ENCODE results near the gene RPL11.

Gene RPL11

GRCh38 chr1:23704834-23705495 is 13.4 kb downstream of the RPL11 start:
- in situ Hi-C loops (cut with HindIII; ENCODE audit: low sequenced_read_pairs): no loop called here
- no peak overlapping the region for H3K4me3 ChIP-seq (ENCODE audit: low read depth, low read length)
- TF ChIP-seq CTCF (IDR thresholded peaks at IDR 0.05; ENCODE audit: low read depth, low read length, missing control alignments): no peak
- DNase-seq (ENCODE audit: low read depth): no peak

GRCh38 chr1:23709229-23709628 is 17.6 kb downstream of the RPL11 start:
- TF ChIP-seq CTCF (IDR thresholded peaks at IDR 0.05; ENCODE audit: low read depth, low read length, missing control alignments): no peak
- in situ Hi-C loops (cut with HindIII; ENCODE audit: low sequenced_read_pairs): no loop called here
- H3K4me3 ChIP-seq (ENCODE audit: low read depth, low read length): no peak overlapping the region
- no peak for DNase-seq (ENCODE audit: low read depth)

DNA sequence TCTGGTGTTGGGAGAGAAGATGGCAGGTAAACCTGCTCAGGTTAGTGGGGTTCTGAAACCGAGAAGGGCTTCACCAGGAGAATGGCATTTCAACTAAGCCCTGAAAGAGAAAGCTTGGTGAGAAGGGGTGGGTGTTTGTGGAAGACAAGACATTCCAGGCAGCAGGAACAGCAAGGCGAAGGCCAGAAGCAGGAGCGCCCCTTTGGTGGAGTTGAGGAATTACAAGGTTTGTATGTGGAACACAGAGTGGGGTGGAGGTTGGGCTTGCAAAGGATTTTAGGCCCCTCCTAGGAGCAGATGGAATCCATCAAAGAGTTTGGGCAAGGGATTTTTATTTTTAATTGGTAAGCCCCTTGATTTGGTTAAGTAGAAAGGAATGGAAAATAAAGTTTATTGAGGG is 26.9 kb downstream of the RPL11 start:
- H3K4me3 ChIP-seq (ENCODE audit: low read depth, low read length): no peak overlapping the region
- DNase-seq (ENCODE audit: low read depth): no peak
- peak; percentile 66 for TF ChIP-seq CTCF (IDR thresholded peaks at IDR 0.05; ENCODE audit: low read depth, low read length, missing control alignments)
- in situ Hi-C loops (cut with HindIII; ENCODE audit: low sequenced_read_pairs): no loop called here

GRCh38 chr1:23719162-23719820 is 27.7 kb downstream of the RPL11 start:
- in situ Hi-C loops (cut with HindIII; ENCODE audit: low sequenced_read_pairs): no loop called here
- no peak for TF ChIP-seq CTCF (IDR thresholded peaks at IDR 0.05; ENCODE audit: low read depth, low read length, missing control alignments)
- H3K4me3 ChIP-seq (ENCODE audit: low read depth, low read length): no peak overlapping the region
- peak; percentile 23 for DNase-seq (ENCODE audit: low read depth)

GRCh38 chr1:23720256-23720995 is 28.8 kb downstream of the RPL11 start:
- no peak for TF ChIP-seq CTCF (IDR thresholded peaks at IDR 0.05; ENCODE audit: low read depth, low read length, missing control alignments)
- DNase-seq (ENCODE audit: low read depth): no peak
- in situ Hi-C loops (cut with HindIII; ENCODE audit: low sequenced_read_pairs): no loop called here

DNA sequence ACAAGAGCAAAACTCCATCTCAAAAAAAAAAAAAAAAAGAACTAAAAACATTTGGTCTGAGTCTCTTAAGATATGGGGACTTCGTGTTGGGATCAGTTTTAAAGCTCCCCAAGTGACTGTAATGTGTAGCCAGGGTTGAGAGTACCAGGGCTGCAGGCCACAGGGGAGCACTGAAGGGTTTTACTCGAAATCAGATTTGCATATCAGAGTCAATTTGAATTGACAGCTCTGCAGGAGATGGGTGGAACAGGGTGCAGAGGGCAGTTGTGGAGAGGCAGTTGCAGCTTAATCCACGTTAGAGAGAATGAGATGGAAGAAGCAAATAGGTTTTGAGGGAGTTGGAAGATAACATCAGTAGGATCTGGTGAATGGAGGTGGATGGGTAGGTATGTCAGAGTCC is 31.0 kb downstream of the RPL11 start:
- TF ChIP-seq CTCF (IDR thresholded peaks at IDR 0.05; ENCODE audit: low read depth, low read length, missing control alignments): no peak
- no peak for DNase-seq (ENCODE audit: low read depth)
- no peak overlapping the region for H3K4me3 ChIP-seq (ENCODE audit: low read depth, low read length)
- in situ Hi-C loops (cut with HindIII; ENCODE audit: low sequenced_read_pairs): no loop called here

More at GRCh38 chr1:23720256-23720995, 28.8 kb downstream of the RPL11 start:
- no peak overlapping the region for H3K4me3 ChIP-seq (ENCODE audit: low read depth, low read length)

Measured in astrocyte of the cerebellum (primary cell).